K562 (cell line): ENCODE measurements around the gene CFAP69. TPM values are rescaled to one million over a fixed set of nuclear protein-coding genes. Genes with fewer than 3 reads are reported as not detected.

ENCODE experiments used
- E2F6 ChIP-seq, 2 experiments: IDR thresholded peaks; 2 replicates each; pipeline ENCODE4 v1.6.1; 2011; ENCODE audit warnings: borderline replicate concordance in 1 of 2, control low read depth in 1 of 2, low read depth in 1 of 2, low read length in 1 of 2, mild to moderate bottlenecking in 1 of 2, mixed read lengths in 1 of 2, moderate library complexity in 1 of 2; ENCODE audit not compliant: insufficient read depth in 1 of 2, insufficient read length in 1 of 2, poor library complexity in 1 of 2, severe bottlenecking in 1 of 2; ENCODE audit errors: extremely low read depth in 1 of 2
- L3MBTL2 ChIP-seq: fragments of 450-650 bp; IDR thresholded peaks from 2 replicates; pipeline ENCODE4 v1.6.1; 2016; ENCODE audit warnings: mild to moderate bottlenecking, moderate library complexity
- MGA ChIP-seq: fragments of 450-650 bp; IDR thresholded peaks from 2 replicates; pipeline ENCODE4 v1.6.1; 2016; ENCODE audit warnings: mild to moderate bottlenecking, moderate library complexity
- SMARCA4 ChIP-seq: fragments of 450-650 bp; IDR thresholded peaks from 2 replicates; pipeline ENCODE4 v1.6.1; 2016
- polyA plus RNA-seq, 8 experiments: library from polyadenylated mRNA; depleted of rRNA in 4 of 8; stranded (reverse) in 5 of 8; unstranded in 3 of 8; fragments of >200 nt; fragmentation: Nextera tagmentation in 2 of 8; fragmentation: Illumina TruSeq in 1 of 8; extraction: Ambion mirVana in 2 of 8; extraction: Trizol in 1 of 8; gene quantifications; 2 replicates each; pipeline versions ENCODE4 v1.2.1 to v1.2.3, GENCODE V29; 2011 to 2014; ENCODE audit warnings: inconsistent platforms in 1 of 8, missing spikeins in 1 of 8
- total RNA-seq, 7 experiments: library from RNA; depleted of rRNA in 6 of 7; stranded (reverse); fragments of >200 nt in 6 of 7; fragmentation: Illumina TruSeq in 2 of 7; extraction: Trizol in 2 of 7; gene quantifications; 2 replicates each; pipeline versions ENCODE4 v1.2.1 to v1.2.3, GENCODE V29; 2011 to 2021; ENCODE audit warnings: low replicate concordance in 1 of 7
- TF ChIP-seq, protein P1 (sequence below): fragments of 250-450 bp; sonication (Bioruptor Pico); IDR thresholded peaks from 2 replicates; pipeline ENCODE4 v1.4.0; 2020; ENCODE audit warnings: mild to moderate bottlenecking

CFAP69 gene
- total and polyA plus RNA-seq, 9 of the 15 experiments (the other 6 are each of a cell fraction or from before 2014, with no cell fraction given), result 0.24 to 5.1 (median 1.7) TPM

DNA sequence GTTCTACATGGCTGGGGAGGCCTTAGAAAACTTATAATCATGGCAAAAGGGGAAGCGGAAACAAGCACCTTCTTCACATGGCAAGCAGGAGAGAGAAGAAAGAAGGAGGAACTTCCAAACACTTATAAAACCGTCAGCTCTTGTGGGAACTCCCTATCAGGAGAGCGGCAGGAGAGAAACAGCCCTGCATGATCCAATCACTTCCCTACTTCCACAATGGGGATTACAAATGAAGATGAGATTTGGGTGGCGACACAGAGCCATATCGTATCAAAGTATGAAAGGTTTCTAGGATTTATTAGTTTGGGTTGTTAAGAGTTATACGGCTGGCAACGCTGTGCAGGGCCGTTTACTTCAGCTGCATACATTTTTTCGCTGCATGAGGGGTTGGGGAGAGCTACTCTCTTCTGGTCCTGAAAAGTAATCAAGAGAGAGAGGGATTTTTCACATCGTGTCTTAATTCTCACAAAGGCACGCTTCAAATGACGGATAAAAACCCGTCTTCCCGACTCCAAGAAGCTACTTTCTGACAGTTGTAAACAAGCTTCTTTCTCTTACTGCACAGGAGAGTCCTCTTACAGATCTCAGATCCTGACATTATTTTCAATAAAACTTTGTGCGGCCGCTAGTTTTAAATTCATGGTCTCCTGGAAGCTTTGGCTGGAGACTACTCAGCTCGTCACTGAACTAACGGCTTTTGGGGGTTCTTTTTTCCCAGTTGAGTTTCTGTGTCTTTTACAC, 100.8 kb downstream of the CFAP69 start (continued):
- TF ChIP-seq, protein P1, sequence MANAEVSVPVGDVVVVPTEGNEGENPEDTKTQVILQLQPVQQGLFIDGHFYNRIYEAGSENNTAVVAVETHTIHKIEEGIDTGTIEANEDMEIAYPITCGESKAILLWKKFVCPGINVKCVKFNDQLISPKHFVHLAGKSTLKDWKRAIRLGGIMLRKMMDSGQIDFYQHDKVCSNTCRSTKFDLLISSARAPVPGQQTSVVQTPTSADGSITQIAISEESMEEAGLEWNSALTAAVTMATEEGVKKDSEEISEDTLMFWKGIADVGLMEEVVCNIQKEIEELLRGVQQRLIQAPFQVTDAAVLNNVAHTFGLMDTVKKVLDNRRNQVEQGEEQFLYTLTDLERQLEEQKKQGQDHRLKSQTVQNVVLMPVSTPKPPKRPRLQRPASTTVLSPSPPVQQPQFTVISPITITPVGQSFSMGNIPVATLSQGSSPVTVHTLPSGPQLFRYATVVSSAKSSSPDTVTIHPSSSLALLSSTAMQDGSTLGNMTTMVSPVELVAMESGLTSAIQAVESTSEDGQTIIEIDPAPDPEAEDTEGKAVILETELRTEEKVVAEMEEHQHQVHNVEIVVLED, result no peak
- peak in 1 of 2 experiments; percentile 29 for TF ChIP-seq E2F6 (IDR thresholded peaks at IDR 0.05; ENCODE audit: borderline replicate concordance in 1 of 2, extremely low read depth in 1 of 2, insufficient read depth in 1 of 2, insufficient read length in 1 of 2, low read depth in 1 of 2, low read length in 1 of 2, poor library complexity in 1 of 2, severe bottlenecking in 1 of 2)
- 0 out of 2 replicates have a peak, but pooled peaks have one; percentile 12 for TF ChIP-seq SMARCA4
- TF ChIP-seq MGA, result 0 out of 2 replicates have a peak, but pooled peaks have one; percentile 42
- peak; percentile 55 for TF ChIP-seq L3MBTL2
